RWPE2 (cell line): ENCODE results near the gene SASH1.

Experiments
- ATAC-seq: fragments of 200-7000 bp; cut with Tn5 transposase; 3 replicates; pipeline ENCODE4 v1.9.1; 2021; ENCODE audit warnings: low read depth
- DNase-seq: peaks from one replicate; pipeline ENCODE4 v3.0.0-alpha.2; 2020; ENCODE audit warnings: low spot score
- H3K27ac ChIP-seq: fragments of 450-650 bp; 2 replicates; pipeline ENCODE4 v1.5.1; 2017; ENCODE audit warnings: mild to moderate bottlenecking; ENCODE audit not compliant: poor library complexity, severe bottlenecking
- H3K27me3 ChIP-seq: fragments of 250-450 bp; sonication (Bioruptor Pico); 2 replicates; pipeline ENCODE4 v1.5.1; 2021; ENCODE audit warnings: mild to moderate bottlenecking, moderate library complexity; ENCODE audit not compliant: insufficient read depth, poor library complexity, severe bottlenecking
- H3K36me3 ChIP-seq: fragments of 250-450 bp; sonication (Bioruptor Pico); 2 replicates; pipeline ENCODE4 v1.5.1; 2020; ENCODE audit warnings: low read depth, mild to moderate bottlenecking, moderate library complexity
- H3K4me1 ChIP-seq: fragments of 250-450 bp; sonication (Bioruptor Pico); 2 replicates; pipeline ENCODE4 v1.5.1; 2021; ENCODE audit warnings: mild to moderate bottlenecking, moderate library complexity; ENCODE audit not compliant: insufficient read depth, poor library complexity, severe bottlenecking
- H3K4me3 ChIP-seq: fragments of 250-450 bp; sonication (Bioruptor Pico); 2 replicates; pipeline ENCODE4 v1.5.1; 2021; ENCODE audit warnings: mild to moderate bottlenecking, moderate library complexity; ENCODE audit not compliant: severe bottlenecking
- H3K9me3 ChIP-seq: fragments of 250-450 bp; sonication (Bioruptor Pico); 2 replicates; pipeline ENCODE4 v1.5.1; 2021; ENCODE audit warnings: mild to moderate bottlenecking, moderate library complexity; ENCODE audit not compliant: severe bottlenecking
- CTCF ChIP-seq: fragments of 450-650 bp; IDR thresholded peaks from one replicate; pipeline ENCODE4 v1.5.1; 2017; ENCODE audit warnings: mild to moderate bottlenecking, moderate library complexity; ENCODE audit not compliant: poor library complexity, severe bottlenecking

Gene SASH1

GRCh38 chr6:148544421-148544820, 201.8 kb downstream of the SASH1 start:
- Histone ChIP-seq H3K4me3 (no peak overlapping the region), H3K36me3 (peaks cover 35% of the 10 kb centered on the region), H3K4me1 (no peaks in the 10 kb centered on the region), H3K27me3 (no peaks in the 10 kb centered on the region), H3K9me3 (no peaks in the 10 kb centered on the region), H3K27ac (no peak overlapping the region)
- ATAC-seq: no peak
- TF ChIP-seq CTCF: no peak
- DNase-seq: no peak

GRCh38 chr6:148545901-148546300, 203.3 kb downstream of the SASH1 start:
- H3K27me3 ChIP-seq: no peaks in the 10 kb centered on the region
- DNase-seq (no peak), ATAC-seq (no peak)
- H3K36me3 ChIP-seq: peaks cover 30% of the 10 kb centered on the region
- H3K4me1 ChIP-seq: no peaks in the 10 kb centered on the region
- H3K4me3 ChIP-seq: no peak overlapping the region
- no peaks in the 10 kb centered on the region for H3K9me3 ChIP-seq
- no peak for TF ChIP-seq CTCF
- no peak overlapping the region for H3K27ac ChIP-seq

- ATAC-seq: no peak
- H3K36me3 ChIP-seq: peaks cover 24% of the 10 kb centered on the region
- H3K4me1 ChIP-seq: no peaks in the 10 kb centered on the region
- no peak overlapping the region for H3K27ac ChIP-seq
- DNase-seq: no peak
- H3K27me3 ChIP-seq: no peaks in the 10 kb centered on the region
- no peaks in the 10 kb centered on the region for H3K9me3 ChIP-seq
- TF ChIP-seq CTCF: no peak
- no peak overlapping the region for H3K4me3 ChIP-seq
Observed at GRCh38 chr6:148547110-148547509, 204.5 kb downstream of the SASH1 start.

GRCh38 chr6:148548065-148548748, 205.6 kb downstream of the SASH1 start:
- ATAC-seq (no peak), DNase-seq (no peak)
- Histone ChIP-seq H3K9me3 (no peaks in the 10 kb centered on the region), H3K4me3 (no peak overlapping the region), H3K27ac (no peak overlapping the region), H3K36me3 (peaks cover 24% of the 10 kb centered on the region), H3K27me3 (no peaks in the 10 kb centered on the region), H3K4me1 (no peaks in the 10 kb centered on the region)
- no peak for TF ChIP-seq CTCF

GRCh38 chr6:148548749-148549140, 206.1 kb downstream of the SASH1 start:
- Histone ChIP-seq H3K4me1 (no peaks in the 10 kb centered on the region), H3K36me3 (peaks cover 24% of the 10 kb centered on the region), H3K4me3 (no peak overlapping the region), H3K27ac (no peak overlapping the region), H3K9me3 (no peaks in the 10 kb centered on the region), H3K27me3 (no peaks in the 10 kb centered on the region)
- no peak for DNase-seq
- no peak for ATAC-seq
- no peak for TF ChIP-seq CTCF
